GM20000 (cell line): ENCODE measurements around the gene MUC2.

Source experiments
- DNase-seq: peaks from one replicate; pipeline ENCODE4 v3.0.0; 2012; ENCODE audit warnings: low spot score
- TF ChIP-seq, protein P1 (sequence below): IDR thresholded peaks from 2 replicates; pipeline ENCODE4 v1.5.1; 2012; ENCODE audit warnings: mild to moderate bottlenecking, control low read depth; ENCODE audit errors: extremely low read depth, missing control alignments

The MUC2 gene

DNA sequence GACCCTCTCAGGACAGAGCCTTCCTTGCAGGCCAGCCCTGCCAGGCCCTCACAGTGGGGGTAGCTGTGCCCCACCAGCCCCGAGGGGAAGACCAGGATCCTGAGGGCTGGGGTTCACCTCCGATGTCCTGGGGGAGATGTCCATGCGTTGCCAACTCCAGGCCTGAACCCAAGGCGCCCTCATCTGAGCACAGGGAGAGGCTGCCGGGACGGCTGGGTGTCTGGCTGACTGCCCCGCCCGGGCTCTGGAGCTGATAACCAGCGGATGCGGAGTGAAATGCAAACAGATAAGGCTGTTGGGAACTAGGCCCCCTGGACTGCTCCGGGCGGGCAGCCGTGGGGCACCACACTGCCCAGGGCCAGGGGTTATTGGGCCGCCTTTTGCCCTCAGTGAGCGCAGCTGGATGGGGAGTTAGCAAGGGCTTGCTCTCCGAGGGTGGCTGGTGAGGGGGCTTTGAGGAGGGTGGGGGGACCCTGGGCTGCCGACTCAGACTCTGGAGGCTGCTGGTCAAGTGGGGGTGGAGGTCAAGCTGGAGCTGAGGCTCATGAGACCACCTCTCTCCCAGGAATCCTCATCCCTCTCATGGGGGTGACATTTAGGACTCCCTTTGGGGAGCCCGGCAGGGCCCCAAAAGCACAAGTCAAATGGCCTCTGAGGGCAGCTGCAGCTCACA is 32.6 kb upstream of the MUC2 start:
- TF ChIP-seq, protein P1, sequence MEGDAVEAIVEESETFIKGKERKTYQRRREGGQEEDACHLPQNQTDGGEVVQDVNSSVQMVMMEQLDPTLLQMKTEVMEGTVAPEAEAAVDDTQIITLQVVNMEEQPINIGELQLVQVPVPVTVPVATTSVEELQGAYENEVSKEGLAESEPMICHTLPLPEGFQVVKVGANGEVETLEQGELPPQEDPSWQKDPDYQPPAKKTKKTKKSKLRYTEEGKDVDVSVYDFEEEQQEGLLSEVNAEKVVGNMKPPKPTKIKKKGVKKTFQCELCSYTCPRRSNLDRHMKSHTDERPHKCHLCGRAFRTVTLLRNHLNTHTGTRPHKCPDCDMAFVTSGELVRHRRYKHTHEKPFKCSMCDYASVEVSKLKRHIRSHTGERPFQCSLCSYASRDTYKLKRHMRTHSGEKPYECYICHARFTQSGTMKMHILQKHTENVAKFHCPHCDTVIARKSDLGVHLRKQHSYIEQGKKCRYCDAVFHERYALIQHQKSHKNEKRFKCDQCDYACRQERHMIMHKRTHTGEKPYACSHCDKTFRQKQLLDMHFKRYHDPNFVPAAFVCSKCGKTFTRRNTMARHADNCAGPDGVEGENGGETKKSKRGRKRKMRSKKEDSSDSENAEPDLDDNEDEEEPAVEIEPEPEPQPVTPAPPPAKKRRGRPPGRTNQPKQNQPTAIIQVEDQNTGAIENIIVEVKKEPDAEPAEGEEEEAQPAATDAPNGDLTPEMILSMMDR = no peak
- DNase-seq = no peak

DNA sequence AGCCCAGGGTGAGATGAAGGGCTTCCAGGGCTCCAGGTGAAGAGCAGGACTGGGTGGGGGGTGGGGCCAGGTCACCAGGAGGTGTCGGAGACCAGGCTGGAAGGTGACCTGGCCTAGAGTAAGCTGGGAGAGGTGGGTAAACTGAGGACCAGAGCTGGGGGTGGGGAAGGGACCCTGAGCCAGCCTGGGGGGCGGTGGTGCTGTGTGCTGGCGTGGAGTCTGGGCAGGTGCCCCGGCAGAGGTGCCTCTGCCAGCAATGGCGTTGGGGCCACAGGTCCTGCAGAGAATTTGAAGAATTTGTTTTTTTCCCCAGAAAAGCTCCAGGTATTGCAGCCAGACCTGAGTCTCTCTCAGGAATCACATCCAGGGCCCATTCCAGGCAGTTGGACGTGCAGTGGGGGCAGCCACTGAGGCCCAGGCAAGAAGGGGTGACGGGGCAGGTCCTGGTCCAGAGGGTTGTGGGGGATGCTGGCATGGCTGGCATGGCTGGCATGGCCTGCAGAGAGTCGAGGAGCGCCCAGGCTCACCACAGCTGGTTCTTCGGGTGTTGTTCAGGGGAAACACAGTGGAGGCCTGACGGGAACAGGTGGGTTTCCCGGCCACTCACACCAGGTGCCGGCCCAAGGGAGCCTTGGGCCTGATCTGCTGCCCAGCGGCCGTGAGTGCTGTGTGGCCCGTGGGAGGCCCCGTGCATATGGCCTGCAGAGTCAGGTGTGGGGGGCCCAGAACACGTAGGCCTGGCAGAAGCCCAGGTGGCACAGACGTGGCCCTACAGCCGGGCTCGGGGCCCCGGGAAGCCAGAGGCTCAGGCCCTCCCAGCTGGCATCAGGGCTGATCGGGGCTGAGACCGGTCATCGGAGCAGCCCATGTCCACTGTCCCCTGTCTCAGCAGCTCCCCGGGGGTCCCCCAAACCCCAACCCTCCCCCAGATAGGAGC is 31.8 kb upstream of the MUC2 start:
- DNase-seq = no peak
- TF ChIP-seq, protein P1 = no peak

DNA sequence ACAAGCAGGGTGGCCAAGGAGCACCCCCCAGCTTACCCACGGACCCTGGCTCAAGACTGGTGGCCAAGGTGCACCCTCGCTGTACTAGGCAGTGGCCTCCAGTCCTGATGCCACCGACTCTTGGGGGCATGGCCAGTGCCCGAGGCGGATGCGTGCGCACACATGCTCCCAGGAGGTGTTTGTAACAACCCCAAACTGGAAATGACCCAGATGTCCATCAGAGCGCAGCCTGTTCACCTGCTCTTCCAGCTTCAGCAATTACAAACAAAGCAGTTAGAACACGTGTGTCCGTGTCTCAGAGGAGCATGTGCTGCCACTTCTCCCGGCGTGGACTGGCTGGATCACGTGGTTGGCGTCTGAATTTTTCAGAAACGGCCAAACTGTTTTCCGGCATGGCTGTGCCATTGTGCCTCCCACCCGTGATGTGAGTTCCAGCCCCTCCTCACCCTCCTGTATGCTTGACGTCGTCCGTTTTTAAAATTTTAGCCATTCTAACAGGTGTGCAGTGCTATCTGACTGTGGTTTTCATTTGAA is 31.0 kb upstream of the MUC2 start:
- no peak for DNase-seq
- TF ChIP-seq, protein P1 = no peak

DNA sequence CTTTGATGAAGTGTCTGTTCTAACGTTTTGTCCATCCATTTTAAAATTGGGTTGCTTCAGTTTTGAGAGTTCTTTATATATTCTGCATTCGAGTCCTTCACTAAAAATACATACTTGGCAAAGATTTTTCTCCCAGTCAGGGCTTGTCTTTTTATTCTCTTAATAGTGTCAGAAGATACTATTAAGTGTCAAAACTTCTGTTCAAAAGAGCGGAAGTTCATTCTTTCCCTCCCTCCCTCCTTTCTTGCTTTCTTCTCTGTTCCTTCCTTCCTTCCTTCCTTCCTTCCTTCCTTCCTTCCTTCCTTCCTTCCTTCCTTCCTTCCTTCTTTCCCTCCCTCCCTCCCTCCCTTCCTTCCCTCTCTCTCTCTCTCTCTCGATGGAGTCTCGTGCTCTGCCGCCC is 30.5 kb upstream of the MUC2 start:
- TF ChIP-seq, protein P1 = no peak
- DNase-seq = no peak

DNA sequence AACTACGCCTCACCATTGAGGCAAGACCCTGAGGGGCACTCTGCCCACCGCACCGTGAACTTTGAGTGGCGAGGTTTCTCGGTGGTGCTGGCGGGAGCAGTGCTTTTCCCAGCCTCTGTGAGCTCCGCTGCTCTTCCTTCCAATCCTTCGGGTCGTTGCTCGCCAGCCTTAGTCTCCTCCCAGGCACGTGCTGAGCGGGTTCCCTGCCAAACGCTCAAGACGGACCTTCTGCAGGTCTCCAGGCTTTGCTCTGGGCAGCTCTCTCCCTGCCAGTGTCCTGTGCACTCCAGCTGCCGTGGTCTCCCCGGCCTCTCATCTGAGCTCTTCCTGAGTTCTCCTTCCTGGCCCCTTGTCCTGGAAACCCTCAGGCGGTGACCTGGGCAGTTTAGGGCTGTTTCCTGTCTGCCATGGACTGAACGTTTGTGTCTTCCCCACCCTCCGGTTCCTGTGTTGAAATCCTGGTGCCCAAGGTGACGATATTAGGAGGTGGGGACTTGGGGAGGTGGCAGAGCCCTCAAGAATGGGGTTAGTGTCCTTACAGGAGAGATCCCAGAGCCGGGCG is 27.0 kb upstream of the MUC2 start:
- TF ChIP-seq, protein P1 = no peak
- no peak for DNase-seq

DNA sequence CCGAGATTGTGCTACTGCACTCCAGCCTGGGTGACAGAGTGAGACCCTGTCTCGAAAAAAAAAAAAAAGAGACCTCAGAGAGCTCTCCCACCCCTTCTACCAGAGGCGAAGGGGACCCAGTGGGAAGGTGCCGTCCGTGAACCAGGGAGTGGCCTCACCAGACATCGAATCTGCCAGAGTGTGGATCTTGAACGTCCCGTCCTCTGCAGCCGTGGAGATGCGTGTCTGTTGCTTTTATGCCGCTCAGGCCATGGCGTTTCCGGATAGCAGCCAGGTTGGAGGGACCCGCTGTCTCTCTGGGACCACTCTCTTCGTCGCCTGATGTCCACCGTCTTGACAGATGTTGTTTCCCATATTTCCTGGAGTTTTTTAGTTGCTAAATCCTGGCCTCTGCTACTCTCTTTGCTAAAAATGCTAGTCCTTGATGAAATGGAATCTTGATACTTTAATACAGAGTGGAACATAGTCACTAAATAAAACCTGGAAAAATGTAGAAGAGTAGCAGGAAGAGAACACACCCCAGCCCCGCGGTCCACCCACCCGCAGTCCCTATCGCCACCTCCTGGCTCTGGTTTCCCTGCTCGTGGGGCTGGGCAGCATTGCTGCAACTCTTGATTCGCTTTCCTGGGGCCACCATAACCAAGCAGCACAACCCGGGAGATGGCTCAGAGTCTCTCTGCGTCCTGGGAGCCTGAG is 26.2 kb upstream of the MUC2 start:
- no peak for DNase-seq

More for the DNA sequence above, 26.2 kb upstream of the MUC2 start:
- TF ChIP-seq, protein P1 = no peak
